AG09319 (cell line): Measurements from ENCODE around the gene MMP24.

ENCODE experiments used
- DNase-seq: peaks from one replicate; pipeline ENCODE4 v3.0.0-alpha.2; 2010; ENCODE audit warnings: low read depth; ENCODE audit errors: extremely low read depth
- TF ChIP-seq, protein P1 (sequence below): IDR thresholded peaks from 2 replicates; pipeline ENCODE4 v1.5.1; 2011; ENCODE audit warnings: low read depth, mild to moderate bottlenecking, inconsistent platforms, low read length, moderate library complexity

MMP24 gene

DNA sequence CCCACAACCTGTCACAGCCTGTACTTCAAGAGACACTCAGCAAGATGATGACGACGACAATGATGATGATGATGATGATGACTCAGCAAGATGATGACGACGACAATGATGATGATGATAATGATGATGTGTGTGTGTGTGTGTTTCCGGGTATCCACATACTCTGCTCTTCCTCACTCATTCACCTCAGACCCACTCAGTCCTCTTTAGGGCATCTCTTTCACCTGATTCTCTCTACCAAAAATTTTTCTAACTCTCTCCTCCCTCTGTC lies 59.3 kb downstream of the MMP24 start:
- TF ChIP-seq, protein P1, sequence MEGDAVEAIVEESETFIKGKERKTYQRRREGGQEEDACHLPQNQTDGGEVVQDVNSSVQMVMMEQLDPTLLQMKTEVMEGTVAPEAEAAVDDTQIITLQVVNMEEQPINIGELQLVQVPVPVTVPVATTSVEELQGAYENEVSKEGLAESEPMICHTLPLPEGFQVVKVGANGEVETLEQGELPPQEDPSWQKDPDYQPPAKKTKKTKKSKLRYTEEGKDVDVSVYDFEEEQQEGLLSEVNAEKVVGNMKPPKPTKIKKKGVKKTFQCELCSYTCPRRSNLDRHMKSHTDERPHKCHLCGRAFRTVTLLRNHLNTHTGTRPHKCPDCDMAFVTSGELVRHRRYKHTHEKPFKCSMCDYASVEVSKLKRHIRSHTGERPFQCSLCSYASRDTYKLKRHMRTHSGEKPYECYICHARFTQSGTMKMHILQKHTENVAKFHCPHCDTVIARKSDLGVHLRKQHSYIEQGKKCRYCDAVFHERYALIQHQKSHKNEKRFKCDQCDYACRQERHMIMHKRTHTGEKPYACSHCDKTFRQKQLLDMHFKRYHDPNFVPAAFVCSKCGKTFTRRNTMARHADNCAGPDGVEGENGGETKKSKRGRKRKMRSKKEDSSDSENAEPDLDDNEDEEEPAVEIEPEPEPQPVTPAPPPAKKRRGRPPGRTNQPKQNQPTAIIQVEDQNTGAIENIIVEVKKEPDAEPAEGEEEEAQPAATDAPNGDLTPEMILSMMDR = no peak
- DNase-seq = no peak

DNA sequence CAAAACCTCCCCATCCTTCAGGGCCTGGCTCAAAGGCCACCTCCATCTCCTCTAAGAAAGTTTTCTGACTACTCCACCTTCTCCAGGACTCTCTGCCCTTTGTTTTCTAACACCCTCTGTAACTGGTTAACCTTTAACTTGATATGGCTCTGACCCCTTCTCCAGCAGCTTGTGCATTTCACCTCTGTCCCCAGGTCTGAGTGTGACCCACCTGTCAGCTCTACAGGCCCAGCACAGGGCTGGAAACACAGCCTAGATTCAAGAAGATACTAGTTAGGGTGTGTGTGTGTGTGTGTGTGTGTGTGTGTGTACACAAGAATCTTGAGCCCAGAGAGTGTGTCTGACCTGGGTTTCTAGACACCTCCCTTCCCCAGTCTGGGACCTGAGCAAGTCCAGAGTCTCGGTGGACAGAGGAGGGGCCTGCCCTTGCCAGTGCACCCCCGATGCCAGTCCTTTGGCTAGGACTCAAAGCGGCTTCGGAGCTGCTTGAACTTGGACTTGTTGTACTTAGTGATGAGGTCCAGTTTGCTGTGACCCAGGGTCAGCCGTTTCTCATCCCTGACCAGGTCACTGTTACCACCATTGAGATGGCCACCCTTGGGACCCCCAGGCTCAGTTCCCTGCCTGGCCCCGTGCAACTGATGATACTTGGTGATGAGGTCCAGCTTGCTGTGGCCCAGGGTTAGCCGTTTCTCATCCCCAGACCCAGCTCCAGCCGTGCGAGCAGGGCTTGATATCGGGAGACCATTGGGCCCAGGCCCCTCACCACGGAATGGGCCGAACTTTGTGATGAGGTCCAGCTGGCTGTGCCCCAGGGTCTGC lies 59.8 kb downstream of the MMP24 start:
- TF ChIP-seq, protein P1 = no peak
- no peak for DNase-seq

DNA sequence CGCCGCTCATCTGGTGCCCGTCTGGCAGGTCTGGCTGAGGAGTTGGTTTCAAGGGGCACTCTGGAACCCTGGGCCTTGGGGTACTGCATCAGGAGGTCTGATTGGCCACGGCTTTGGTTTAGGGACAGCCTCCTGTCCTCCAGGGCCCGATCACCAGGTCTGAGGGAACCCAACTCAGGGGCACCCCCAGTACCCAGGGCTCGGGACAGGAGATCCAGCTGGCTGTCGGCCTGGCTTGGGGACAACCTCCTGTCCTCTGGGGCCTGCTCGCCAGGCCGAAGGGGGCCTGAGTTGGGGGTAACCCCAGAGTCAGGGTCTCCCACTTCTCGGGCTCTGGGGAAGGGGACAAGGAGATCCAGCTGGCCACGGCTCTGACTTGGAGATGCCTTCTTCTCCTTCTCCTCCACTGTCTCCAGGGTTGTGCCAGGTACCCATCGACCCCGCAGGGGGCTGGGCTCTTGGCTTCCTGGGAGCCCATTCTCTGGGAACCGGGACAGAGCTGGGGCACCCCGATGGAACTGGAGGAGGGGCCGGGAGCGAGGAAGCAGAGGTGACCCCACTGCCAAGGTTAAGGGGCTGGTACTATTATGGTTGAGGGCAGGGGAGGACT lies 60.5 kb downstream of the MMP24 start:
- DNase-seq = no peak
- TF ChIP-seq, protein P1 = no peak

DNA sequence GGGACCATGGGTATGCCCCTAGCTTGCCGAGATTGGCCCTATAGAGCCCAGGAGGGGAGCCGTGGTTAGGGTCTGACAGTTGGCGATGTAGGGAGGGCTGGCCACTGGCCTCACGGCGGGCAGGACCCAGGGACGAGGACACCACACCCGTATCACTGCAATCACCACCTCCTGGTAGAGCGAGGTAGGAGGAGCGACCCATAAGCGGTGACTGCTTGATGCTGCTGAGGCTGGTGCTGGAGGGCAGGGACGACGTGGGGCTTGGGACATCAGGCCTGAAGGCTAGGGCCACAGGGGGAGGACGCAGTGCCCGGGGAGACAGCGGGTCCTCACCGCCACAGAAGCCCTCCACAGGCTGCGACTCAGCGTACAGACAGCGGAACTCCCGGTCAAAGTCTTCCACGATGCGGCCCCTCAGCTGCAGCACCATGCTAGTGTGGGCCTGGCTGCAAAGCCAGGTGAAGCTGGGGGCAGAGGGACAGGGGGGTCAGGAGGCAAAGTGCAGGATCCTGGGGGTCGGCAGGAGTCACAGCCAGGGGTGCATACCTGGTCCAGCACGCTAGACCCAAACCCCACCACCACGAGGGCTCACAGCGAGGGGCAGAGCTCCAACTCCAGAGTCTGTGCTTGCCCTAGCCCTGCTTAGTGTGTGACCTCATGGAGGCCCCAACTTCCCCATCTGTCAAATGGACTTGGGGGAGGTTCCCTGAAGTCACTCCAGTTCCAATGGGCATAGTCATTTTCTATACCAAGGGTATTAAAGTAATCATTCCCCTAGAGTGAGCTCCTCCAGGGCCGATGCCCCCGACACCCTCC lies 61.2 kb downstream of the MMP24 start:
- TF ChIP-seq, protein P1 = no peak
- DNase-seq = no peak

DNA sequence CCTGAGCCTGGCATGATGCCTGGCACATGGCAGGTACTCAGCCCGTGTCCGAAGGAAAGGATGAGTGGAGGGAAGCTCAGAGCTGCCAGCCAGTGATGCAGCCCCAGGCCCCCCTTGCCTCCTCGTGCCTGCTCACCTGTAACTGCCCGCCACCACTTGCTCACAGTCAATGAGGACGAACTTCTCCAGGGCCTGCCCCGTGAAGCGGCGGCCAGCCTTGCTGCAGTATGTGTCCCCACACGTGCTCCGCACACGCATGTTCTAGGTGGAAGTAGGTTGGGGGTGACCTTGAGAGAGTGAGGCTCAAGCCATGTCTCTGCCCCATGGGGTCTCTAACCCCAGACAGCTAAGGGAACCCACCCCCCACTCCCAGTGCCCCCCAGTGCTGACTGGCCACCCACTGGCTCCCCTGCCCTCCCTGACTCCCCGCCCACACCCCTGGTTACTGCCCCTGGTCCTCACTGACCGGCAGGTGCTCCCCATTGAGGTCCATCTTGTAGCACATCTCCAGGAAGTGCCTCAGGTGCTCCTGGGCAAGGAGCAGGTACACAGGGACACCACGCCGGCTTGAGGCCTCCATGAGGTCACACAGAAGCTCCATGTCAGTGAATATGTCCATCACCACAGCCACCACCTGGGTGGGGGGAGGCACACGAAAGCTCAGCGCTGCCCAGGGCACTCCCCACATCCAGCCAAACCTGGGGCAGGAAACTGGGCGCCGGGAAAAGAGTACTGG lies 62.0 kb downstream of the MMP24 start:
- no peak for DNase-seq

DNA sequence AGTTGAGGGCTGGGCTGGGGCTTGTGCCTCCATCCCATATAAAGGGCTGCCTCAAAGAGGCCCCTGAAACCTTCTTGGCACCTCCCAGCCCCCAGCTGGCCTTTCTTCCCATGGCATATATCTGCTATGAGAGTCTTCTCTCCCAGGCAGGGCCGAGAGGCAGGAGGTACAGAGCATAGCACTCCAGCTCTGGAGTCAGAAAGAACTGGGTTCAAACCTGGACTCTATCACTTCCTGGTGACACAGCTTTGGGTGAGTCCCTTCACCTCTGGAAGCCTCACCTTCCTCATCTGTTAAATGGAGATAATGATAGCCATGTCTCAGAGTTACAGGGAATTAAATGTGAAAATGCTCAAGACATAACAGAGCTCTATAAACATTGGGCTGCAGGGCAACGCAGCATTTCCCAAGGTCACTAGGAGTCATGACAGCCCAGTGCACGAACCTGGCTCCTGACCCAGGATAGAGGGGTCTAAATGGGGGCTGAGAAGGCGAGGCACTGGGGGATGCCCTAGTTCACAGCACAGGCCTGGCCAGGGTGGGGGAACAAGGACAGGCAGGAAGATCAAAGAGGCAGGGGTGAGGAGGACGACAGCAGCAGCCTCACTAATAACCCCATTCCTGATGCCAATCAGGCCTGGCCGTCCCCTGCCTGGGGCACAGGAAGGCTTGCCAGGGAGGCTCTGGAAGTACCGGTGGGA lies 63.8 kb downstream of the MMP24 start:
- no peak for DNase-seq
- TF ChIP-seq, protein P1 = no peak

More for the DNA sequence above, 62.0 kb downstream of the MMP24 start:
- TF ChIP-seq, protein P1 = no peak
